Measurements from ENCODE around the gene RPL19.
A peak's percentile ranks its signal among the peaks of the same experiment; 100 is the strongest.

RPL19 gene

DNA sequence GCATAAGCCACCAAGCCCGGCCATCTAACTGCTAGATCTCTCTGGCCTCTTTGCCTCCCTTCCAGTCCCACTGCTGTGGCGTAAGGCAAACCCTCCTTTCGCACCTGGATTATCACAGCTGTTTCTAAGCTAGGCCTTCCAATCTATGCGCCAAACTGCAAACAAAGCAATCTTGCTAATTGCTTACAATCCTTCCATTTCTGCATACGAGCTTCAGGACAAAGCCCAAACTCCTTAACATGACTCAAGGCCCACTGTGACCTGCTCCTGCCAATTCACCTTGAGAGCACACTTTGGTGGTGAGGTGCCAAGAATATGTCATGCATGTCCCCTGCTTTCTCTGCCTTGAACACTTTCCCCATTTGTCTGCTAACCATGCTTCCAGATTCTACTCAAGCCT is 28.1 kb upstream of the RPL19 start:
- TF ChIP-seq, protein P1, sequence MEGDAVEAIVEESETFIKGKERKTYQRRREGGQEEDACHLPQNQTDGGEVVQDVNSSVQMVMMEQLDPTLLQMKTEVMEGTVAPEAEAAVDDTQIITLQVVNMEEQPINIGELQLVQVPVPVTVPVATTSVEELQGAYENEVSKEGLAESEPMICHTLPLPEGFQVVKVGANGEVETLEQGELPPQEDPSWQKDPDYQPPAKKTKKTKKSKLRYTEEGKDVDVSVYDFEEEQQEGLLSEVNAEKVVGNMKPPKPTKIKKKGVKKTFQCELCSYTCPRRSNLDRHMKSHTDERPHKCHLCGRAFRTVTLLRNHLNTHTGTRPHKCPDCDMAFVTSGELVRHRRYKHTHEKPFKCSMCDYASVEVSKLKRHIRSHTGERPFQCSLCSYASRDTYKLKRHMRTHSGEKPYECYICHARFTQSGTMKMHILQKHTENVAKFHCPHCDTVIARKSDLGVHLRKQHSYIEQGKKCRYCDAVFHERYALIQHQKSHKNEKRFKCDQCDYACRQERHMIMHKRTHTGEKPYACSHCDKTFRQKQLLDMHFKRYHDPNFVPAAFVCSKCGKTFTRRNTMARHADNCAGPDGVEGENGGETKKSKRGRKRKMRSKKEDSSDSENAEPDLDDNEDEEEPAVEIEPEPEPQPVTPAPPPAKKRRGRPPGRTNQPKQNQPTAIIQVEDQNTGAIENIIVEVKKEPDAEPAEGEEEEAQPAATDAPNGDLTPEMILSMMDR (IDR thresholded peaks at IDR 0.05; ENCODE audit: control insufficient read depth, extremely low read depth, insufficient read depth) = no peak
- no peak for DNase-seq (ENCODE audit: low read depth)
- H3K4me3 ChIP-seq (ENCODE audit: low read depth, low read length) = no peak overlapping the region

DNA sequence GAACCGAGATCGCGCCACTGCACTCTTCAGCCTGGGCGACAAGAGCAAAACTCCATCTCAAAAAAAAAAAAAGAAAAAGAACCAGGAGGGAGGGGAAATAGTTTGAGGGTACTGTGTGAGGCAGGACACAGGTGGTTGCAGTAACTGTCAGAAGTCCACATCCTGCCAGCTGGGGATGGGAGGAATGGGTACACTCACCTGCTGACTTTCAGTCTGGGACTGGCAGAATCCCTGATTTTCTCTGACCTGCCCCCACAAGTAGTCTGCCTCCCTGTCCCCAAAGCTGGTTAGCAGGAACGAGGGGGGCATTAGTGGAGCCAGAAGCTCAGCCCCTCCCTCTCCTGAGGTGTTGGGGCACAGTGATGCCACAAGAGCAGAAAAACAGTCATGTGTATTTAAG is 27.0 kb upstream of the RPL19 start:
- no peak for DNase-seq (ENCODE audit: low read depth)
- TF ChIP-seq, protein P1 (IDR thresholded peaks at IDR 0.05; ENCODE audit: control insufficient read depth, extremely low read depth, insufficient read depth) = no peak
- no peak overlapping the region for H3K4me3 ChIP-seq (ENCODE audit: low read depth, low read length)

DNA sequence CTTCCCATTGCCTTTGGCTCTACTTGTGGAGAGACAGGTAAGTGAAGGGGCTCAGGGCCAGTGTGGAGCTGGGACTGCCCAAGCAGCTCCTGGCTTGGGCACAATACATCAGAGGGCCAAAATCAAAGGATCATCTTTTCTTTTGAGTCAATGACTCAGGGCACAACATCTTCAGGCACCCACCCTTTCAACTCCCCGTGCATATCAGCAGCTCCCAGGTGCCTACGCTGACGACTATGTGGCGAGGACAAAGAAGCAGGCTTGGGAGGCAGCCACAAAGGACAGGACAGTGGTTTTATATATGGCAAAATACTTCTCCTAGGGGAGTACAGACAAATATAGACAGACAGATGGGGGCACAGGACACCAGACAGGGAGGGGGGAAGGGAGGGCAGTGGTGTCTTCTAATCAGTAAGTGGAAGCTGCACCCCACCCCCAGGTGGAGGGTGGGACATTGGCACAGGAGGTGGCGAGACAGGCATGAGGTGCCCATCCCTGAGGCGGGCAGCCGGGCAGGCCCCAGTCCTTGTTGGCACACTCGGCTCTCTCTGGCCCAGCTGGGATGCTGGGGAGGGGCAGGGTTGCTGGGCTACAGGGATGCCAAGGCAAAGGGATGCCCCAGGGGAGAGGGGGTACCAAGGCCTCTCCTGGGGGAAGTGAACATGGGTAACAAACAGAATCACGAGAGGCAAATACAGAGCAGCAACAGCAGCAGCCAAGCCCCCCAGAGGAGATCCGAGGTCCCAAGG is 26.4 kb upstream of the RPL19 start:
- H3K4me3 ChIP-seq (ENCODE audit: low read depth, low read length) = no peak overlapping the region
- TF ChIP-seq, protein P1 (IDR thresholded peaks at IDR 0.05; ENCODE audit: control insufficient read depth, extremely low read depth, insufficient read depth) = no peak

DNA sequence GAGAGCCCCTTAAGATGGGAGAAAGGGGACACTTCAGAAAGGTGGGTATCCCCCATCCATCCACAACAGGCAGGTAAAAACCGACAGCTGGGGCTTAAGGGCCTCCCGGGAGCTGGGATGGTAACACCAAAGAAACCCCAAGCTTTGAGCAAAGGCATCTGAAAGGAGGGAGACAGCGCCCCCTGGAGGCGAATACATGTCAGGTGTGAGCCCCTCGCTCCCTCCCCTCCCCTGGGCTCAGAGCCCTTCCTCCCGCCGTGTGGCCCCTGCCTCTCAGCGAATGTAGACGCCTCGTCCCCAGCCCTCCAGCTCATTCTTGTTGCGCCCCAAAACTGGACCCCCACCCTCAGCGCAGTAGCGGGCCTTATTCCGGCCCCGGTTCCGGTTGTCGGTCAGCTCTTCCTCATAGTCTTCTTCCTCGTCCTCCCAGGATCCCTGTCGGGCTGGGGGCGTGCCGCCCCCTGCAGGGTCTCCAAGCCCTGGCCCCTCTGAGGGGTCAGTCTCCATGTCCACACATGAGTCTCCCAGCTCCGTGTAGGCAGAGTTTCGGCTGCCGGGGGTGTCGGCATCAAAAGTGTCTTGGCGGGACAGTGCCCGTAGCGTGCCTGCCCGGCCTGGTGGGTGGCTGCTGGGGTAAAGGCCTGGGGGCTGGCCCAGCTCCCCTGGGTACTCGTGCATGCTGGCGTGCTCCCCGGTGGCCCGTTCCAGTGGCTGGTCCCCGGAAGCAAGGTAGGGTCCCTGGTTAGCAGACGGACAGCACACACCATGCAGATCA is 25.0 kb upstream of the RPL19 start:
- TF ChIP-seq, protein P1 (IDR thresholded peaks at IDR 0.05; ENCODE audit: control insufficient read depth, extremely low read depth, insufficient read depth) = peak; percentile 70
- DNase-seq (ENCODE audit: low read depth) = no peak
- no peak overlapping the region for H3K4me3 ChIP-seq (ENCODE audit: low read depth, low read length)

More for the DNA sequence above, 26.4 kb upstream of the RPL19 start:
- DNase-seq (ENCODE audit: low read depth) = no peak

DNA sequence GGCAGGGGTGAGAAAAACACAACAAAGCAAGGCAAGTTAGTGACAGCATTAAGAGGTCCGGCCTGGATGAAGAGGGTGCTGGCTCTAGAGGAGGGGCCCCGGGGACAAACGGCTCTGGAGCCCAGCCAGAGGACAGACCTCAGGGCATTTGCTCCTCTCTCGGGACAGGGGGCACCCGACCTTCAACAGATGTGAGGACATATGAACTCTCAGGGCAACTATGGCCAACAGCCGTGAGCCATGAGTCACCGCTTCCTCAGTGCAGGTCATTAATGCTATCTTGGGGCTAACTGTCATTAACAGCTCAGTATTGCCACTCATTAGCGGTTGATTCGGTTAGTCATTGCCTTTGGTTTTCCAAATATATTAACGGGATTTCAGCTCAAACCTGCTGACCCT is 24.4 kb upstream of the RPL19 start:
- no peak for DNase-seq (ENCODE audit: low read depth)
- no peak overlapping the region for H3K4me3 ChIP-seq (ENCODE audit: low read depth, low read length)
- TF ChIP-seq, protein P1 (IDR thresholded peaks at IDR 0.05; ENCODE audit: control insufficient read depth, extremely low read depth, insufficient read depth) = no peak

DNA sequence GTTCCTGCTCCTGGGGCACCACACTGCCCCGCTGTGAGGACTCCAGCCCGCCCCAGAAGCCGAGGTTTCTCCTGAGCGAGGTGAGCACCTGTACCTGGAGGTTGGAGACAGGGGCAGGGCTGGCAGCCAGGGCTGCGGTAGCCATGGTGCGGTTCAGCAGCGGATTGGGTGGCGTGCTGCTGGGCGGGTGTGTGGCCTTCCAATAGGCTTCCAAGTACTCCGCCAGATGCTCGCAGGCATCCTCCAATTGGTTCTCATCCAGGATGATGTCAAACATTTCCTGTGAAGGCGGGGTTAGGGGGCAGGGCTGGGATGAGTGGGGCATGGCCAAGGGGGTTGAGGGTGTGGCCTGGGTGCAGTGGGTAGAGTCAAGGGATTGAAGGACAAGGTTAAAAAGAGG is 22.8 kb upstream of the RPL19 start:
- no peak overlapping the region for H3K4me3 ChIP-seq (ENCODE audit: low read depth, low read length)
- DNase-seq (ENCODE audit: low read depth) = no peak

More for the DNA sequence above, 22.8 kb upstream of the RPL19 start:
- TF ChIP-seq, protein P1 (IDR thresholded peaks at IDR 0.05; ENCODE audit: control insufficient read depth, extremely low read depth, insufficient read depth) = no peak

Data from LNCaP clone FGC (cell line).